Calu3 (cell line): ENCODE measurements around the gene SGCA. TPM values are rescaled to one million over a fixed set of nuclear protein-coding genes. Genes with fewer than 3 reads are reported as not detected.

Source experiments
- BruUV-seq: library from RNA; stranded (reverse); fragments of 400-500 nt; replicated peaks from 2 replicates; lab custom pipeline; 2021; lab: Mats Ljungman, UMichigan
- CTCF ChIA-PET: fragments of 300-600 bp; sonication (Branson Sonifier 250); formaldehyde crosslinking; loops from one replicate; lab custom pipeline; 2022; ENCODE audit warnings: antibody characterized with exemption; lab: Charles Lee
- DNase-seq: peaks from one replicate; pipeline ENCODE4 v3.0.0; 2022
- H3K27ac Mint-ChIP-seq: one replicate; pipeline ENCODE4 v1.8.0; 2022; ENCODE audit warnings: mixed read lengths; ENCODE audit not compliant: unreplicated experiment
- H3K27me3 Mint-ChIP-seq: one replicate; pipeline ENCODE4 v1.8.0; 2022; ENCODE audit warnings: mixed read lengths; ENCODE audit not compliant: unreplicated experiment
- H3K36me3 Mint-ChIP-seq: one replicate; pipeline ENCODE4 v1.8.0; 2022; ENCODE audit warnings: mild to moderate bottlenecking, moderate library complexity, mixed read lengths; ENCODE audit not compliant: insufficient read depth, unreplicated experiment
- H3K4me1 Mint-ChIP-seq: one replicate; pipeline ENCODE4 v1.8.0; 2022; ENCODE audit warnings: mild to moderate bottlenecking, low read depth, mixed read lengths; ENCODE audit not compliant: unreplicated experiment
- H3K4me3 Mint-ChIP-seq: one replicate; pipeline ENCODE4 v1.8.0; 2022; ENCODE audit warnings: mild to moderate bottlenecking, low read depth, moderate library complexity, mixed read lengths; ENCODE audit not compliant: unreplicated experiment
- H3K9me3 Mint-ChIP-seq: one replicate; pipeline ENCODE4 v1.8.0; 2022; ENCODE audit warnings: low read depth, mixed read lengths; ENCODE audit not compliant: unreplicated experiment
- intact Hi-C: fragments of 100-400 bp; cut with micrococcal nuclease; formaldehyde crosslinking; loops from one replicate; pipeline ENCODE4 v1.10.0; 2022; ENCODE audit not compliant: unreplicated experiment
- total RNA-seq: library from RNA; stranded (reverse); gene quantifications from 2 replicates; pipeline ENCODE4 v1.2.3, GENCODE V29; 2022
- TF ChIP-seq, protein P1 (sequence below): fragments of 200-600 bp; IDR thresholded peaks from one replicate; pipeline ENCODE4 v1.8.0; 2022; ENCODE audit warnings: antibody characterized with exemption; ENCODE audit not compliant: unreplicated experiment

Gene SGCA
- total RNA-seq, 1 experiment from 2014 or later: not detected

DNA sequence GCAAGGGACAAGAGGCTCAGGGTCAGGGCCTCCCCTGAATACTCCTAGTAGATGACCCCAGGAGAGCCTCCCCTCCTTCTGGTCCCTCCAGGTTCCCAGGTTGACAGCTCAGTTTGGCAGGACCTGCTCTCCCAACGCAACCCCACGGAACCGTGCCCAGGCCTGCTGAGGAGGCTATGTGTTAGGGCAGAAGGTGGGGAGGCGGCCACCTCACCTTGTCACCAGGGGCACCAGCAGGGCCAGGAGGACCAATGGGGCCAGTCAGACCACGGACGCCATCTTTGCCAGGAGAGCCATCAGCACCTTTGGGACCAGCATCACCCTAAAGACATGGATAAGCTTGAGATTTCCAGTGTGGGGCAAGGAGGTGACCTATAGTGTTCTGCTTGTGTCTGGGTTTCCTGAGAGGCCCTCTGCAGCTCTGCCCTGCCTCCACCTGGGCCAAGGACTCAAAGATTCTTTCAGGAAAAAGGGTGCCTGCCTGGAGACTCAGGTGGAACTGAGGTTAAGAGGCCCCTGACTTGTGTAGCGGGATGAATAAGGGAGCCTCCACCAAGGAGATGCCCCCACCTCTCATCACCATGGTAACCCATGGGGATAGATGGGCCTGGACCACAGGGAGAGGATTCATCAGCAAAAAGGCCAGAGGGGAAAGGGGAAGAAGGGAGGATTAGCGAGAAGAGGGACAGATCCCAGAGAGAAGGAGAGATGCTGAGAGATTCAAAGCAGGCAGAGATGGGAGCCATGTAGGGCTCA lies 25.0 kb downstream of the SGCA start:
- Mint-ChIP-seq H3K4me3 (no peak overlapping the region), H3K27ac (no peak overlapping the region)
- CTCF ChIA-PET: interaction anchor here (0.6 kb wide), 2 partner anchors 21 to 107 kb away, joined by 3 to 5 read pairs; no protein-coding TSS in a partner anchor

DNA sequence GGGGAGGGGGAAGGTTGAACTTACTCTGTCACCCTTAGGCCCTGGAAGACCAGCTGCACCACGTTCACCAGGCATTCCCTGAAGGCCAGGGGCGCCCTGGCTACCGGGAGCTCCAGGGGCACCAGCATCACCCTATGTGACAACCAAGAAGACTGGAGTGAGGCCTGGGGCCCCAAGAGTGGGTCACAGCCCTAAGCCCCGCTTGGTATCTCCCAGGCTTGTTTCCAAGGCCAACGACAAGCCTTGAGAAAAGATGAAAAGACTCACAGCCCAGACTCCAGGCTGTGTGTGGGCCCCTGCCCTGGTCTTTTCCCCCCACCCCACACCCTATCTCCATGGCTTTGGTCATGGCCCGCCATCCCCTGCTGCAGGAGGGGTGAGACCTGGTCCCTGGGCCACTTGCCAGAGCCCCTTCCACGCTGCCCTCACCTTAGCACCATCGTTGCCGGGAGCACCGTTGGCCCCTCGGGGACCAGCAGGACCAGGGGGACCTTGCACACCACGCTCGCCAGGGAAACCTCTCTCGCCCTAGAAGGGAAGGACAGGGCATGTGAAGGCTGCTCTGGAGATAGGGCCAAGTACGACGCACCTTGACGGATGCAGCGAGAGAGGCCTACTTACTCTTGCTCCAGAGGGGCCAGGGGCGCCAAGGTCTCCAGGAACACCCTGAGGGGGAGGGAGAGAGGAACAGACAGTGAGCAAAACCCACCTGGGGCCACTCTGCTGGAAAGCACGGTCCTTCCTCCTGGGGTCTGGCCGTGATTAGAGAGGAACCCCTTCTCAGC lies 25.7 kb downstream of the SGCA start:
- TF ChIP-seq, protein P1, sequence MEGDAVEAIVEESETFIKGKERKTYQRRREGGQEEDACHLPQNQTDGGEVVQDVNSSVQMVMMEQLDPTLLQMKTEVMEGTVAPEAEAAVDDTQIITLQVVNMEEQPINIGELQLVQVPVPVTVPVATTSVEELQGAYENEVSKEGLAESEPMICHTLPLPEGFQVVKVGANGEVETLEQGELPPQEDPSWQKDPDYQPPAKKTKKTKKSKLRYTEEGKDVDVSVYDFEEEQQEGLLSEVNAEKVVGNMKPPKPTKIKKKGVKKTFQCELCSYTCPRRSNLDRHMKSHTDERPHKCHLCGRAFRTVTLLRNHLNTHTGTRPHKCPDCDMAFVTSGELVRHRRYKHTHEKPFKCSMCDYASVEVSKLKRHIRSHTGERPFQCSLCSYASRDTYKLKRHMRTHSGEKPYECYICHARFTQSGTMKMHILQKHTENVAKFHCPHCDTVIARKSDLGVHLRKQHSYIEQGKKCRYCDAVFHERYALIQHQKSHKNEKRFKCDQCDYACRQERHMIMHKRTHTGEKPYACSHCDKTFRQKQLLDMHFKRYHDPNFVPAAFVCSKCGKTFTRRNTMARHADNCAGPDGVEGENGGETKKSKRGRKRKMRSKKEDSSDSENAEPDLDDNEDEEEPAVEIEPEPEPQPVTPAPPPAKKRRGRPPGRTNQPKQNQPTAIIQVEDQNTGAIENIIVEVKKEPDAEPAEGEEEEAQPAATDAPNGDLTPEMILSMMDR: no peak
- H3K27ac Mint-ChIP-seq: no peak overlapping the region
- no peaks in the 10 kb centered on the region for H3K36me3 Mint-ChIP-seq
- H3K27me3 Mint-ChIP-seq: peaks cover 98% of the 10 kb centered on the region
- intact Hi-C loops: no loop called here
- H3K4me1 Mint-ChIP-seq: no peaks in the 10 kb centered on the region
- H3K4me3 Mint-ChIP-seq: no peak overlapping the region
- H3K9me3 Mint-ChIP-seq: no peaks in the 10 kb centered on the region
- CTCF ChIA-PET: no interaction called here
- no TSS peak for BruUV-seq
- no peak for DNase-seq

More for the DNA sequence above, 25.0 kb downstream of the SGCA start:
- TF ChIP-seq, protein P1: no peak
- Mint-ChIP-seq H3K36me3 (no peaks in the 10 kb centered on the region), H3K27me3 (peaks cover 90% of the 10 kb centered on the region), H3K4me1 (no peaks in the 10 kb centered on the region), H3K9me3 (no peaks in the 10 kb centered on the region)
- intact Hi-C loops: no loop called here
- no peak for DNase-seq
- no TSS peak for BruUV-seq

DNA sequence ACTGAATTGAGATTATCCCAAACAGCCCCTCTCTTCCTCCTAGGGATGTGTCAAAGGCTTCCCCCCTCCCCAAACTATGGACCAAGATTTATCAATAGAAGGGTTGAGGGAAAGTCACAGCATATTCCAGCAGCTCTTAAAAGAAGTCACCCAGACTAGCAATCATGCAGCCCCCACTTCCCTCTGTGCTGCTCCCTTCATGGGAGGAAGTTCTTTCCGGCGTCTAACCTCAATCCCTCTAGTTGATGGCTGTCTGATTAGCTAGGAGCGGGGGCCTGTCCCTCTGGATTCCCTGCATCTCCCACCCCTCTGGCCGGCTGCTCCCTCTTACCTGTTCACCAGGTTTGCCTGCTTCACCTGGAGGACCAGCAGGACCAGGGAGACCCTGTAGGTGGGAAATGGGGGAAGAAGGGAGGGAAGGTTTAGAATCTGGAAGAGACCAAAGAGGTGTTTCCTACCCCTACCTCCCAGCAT lies 26.4 kb downstream of the SGCA start:
- TF ChIP-seq, protein P1: no peak
- H3K4me1 Mint-ChIP-seq: no peaks in the 10 kb centered on the region
- H3K27me3 Mint-ChIP-seq: peaks cover 98% of the 10 kb centered on the region
- CTCF ChIA-PET: no interaction called here
- H3K9me3 Mint-ChIP-seq: no peaks in the 10 kb centered on the region
- H3K27ac Mint-ChIP-seq: no peak overlapping the region
- no peaks in the 10 kb centered on the region for H3K36me3 Mint-ChIP-seq
- intact Hi-C loops: no loop called here
- DNase-seq: no peak
- no TSS peak for BruUV-seq
- no peak overlapping the region for H3K4me3 Mint-ChIP-seq

- TF ChIP-seq, protein P1: no peak
- H3K27me3 Mint-ChIP-seq: peaks cover 98% of the 10 kb centered on the region
- H3K9me3 Mint-ChIP-seq: no peaks in the 10 kb centered on the region
- no peak overlapping the region for H3K4me3 Mint-ChIP-seq
- no peak overlapping the region for H3K27ac Mint-ChIP-seq
- intact Hi-C loops: no loop called here
- no TSS peak for BruUV-seq
- no peaks in the 10 kb centered on the region for H3K36me3 Mint-ChIP-seq
- no peak for DNase-seq
- CTCF ChIA-PET: no interaction called here
- no peaks in the 10 kb centered on the region for H3K4me1 Mint-ChIP-seq
Observed at GRCh38 chr17:50192618-50193291, 26.9 kb downstream of the SGCA start.
